ENCODE data around the gene ACTR3C.
"Not testable (repeated sequence)": the region's sequence is repeated elsewhere in the genome, so short reads cannot be mapped to it uniquely, and the experiment has no call there.

ACTR3C gene

DNA sequence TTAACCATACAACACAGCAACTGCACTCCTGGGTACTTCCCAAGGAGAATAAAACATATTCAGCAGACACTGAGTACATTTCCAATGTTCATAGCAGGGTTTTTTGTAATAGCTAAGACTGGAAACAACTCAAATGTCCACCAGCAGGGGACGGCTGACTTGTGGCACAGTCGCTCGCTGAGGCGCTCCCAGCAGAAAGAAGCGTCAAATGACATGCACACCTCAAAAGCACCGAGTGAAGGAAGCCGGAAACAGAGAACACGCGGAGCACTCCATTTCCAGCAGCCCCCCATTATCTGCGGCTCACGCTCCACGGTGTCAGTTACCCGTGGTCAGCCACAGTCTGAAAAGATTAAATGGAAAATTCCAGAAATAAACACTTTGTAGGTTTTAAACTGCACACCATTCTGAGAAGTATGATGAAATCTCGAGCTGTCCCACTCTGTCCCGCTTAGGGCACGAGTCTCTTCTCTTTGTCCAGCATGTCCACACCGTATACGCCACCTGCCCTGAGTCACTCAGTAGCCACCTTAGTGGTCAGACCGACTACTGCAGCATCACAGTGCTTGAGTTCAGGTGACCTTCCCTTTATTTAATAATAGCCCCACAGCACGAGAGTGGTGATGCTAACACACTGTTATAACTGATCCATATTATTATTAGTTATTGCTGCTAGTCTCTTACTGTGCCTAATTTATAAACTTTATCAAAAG, 56.2 kb downstream of the ACTR3C start:
- in situ Hi-C loops (cut with MboI; ENCODE audit: low pct_unique_long_range_greater_than_20kb, low sequenced_read_pairs, unreplicated experiment); DNase-seq (ENCODE audit: low spot score): not testable (repeated sequence)

DNA sequence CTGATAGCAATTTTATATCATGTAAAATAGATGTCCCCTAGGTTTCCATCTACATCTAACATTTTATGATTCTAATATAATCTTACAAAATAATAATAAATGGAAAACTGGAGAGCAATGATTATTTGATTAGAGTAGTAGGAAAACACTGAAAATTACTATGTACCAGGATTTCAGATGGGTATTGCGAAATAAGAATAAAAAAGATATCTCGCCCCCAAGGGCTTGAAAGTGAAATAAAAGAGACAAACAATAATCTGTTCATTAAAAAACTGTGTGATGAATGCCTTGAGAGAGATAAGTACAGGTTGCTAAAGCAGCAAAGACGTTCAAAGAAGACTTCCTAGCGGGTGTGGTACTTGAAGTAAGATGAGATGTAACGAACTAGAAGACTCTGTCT, 60.7 kb downstream of the ACTR3C start:
- DNase-seq (ENCODE audit: low spot score); in situ Hi-C loops (cut with MboI; ENCODE audit: low pct_unique_long_range_greater_than_20kb, low sequenced_read_pairs, unreplicated experiment): not testable (repeated sequence)

DNA sequence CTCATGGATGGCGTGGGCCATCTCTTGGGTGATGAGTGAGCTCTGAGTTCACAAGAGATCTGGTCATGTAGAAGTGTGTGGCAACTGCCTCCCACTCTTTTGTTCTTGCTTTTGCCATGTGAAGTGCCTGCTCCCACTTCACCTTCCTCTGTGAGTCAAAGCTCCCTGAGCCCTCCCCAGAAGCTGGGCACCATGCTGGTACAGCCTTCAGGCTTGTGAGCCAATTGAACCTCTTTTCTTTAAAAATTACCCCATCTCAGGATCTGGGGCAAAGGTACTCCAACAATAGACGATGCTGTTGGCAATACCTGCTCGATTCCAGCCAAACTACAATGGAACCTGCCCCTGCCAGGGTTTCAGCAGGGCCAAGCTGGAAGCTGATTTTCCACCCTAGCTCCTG, 75.6 kb downstream of the ACTR3C start:
- in situ Hi-C loops (cut with MboI; ENCODE audit: low pct_unique_long_range_greater_than_20kb, low sequenced_read_pairs, unreplicated experiment); DNase-seq (ENCODE audit: low spot score): not testable (repeated sequence)

DNA sequence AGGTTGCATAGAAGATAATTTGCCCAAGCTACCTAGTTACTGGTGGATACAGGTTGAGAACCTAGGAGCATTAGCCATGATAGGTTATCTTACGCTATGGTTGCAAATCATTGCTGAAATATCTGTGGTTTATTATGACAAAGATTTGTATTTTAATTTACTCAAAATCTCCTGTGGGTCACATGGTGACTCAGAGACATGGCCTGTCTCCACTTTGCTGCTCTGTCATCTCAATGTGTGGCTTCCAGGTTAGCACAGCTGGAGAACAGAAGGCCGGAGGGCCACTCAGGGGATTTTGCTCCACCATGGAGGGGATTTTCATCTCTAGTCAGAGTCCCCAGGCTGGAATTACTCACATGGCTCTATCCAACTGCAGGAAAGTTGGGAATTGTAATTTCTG, 78.1 kb downstream of the ACTR3C start:
- not testable (repeated sequence) for DNase-seq (ENCODE audit: low spot score)

DNA sequence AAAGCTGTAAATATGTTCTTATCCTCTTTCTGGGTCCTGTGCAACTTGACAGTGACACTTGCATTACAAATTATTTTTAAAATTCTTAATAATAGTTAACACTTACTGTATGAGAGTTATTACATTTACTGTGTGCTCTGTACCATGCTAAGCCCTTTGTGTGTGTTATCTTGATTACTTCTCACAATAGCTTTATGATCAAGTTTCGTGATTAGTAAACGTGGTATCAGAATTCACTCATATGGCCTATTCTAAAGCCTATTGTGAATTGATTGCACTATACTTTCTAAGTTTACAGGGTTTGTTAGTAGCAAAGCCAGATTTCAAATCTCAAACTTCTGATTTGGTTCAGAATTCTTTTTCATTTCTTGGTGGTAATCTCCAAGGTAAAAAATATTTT, 80.4 kb downstream of the ACTR3C start:
- in situ Hi-C loops (cut with MboI; ENCODE audit: low pct_unique_long_range_greater_than_20kb, low sequenced_read_pairs, unreplicated experiment); DNase-seq (ENCODE audit: low spot score): not testable (repeated sequence)

More for the DNA sequence above, 78.1 kb downstream of the ACTR3C start:
- in situ Hi-C loops (cut with MboI; ENCODE audit: low pct_unique_long_range_greater_than_20kb, low sequenced_read_pairs, unreplicated experiment), result not testable (repeated sequence)

DNA sequence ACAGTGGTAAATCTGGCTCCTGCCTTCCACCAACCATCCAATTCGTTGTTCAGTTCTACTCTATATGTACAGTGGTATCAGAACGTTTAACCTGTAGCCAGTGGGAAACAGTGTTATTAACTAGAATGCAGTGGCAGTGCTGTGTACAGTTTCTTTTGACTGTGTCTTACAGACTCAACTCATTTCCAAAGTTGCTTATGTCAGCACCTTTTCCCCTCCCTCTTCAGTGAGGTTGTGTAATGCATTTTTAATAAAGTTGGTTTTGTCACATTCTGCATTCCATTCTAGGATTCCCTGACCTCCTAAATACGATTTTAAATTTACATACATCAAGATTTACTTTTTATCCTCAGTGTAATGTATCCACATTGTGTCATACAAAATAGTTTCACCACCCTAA, 97.9 kb downstream of the ACTR3C start:
- in situ Hi-C loops (cut with MboI; ENCODE audit: low pct_unique_long_range_greater_than_20kb, low sequenced_read_pairs, unreplicated experiment), result not testable (repeated sequence)

DNA sequence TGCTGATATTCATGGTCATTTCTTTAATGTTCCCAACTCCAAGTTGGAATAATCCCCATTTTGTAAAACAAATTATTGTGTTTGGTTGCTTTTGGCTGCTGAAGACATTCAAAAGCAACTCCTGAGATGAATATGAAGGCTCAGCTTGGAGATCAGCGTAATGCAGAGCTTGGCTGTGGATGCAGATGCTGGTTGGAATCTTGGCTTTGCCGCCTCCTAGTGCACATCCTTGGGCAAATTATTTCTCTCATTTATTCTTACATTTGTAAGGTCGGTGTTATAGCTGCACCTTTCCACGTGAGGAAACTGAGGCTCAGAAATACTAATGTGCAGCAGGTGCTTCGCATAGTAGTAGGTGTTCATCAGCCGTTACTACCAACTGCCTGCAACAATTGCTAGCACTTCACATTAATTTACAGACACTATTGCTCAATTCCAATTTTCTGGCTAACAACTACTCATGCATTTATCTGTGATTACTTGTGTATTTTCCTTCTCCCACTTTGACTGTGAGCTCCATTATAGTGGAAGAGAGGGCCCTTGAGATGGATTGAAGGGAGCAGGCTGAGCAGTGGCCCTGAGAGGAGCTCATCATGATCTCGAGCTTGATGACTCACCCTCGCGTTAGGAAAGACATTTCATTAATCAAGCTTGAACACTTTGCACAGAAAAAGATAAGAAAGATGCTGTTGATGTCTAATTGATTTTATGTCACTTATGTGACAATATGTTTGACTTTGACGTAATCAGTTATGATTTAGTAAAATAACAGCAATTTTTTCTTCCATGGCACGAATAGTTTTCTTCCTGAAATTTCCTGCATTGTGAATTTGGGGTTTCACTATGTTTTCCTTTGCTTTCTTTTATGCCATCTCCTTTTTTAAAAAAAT, 101.0 kb downstream of the ACTR3C start:
- in situ Hi-C loops (cut with MboI; ENCODE audit: low pct_unique_long_range_greater_than_20kb, low sequenced_read_pairs, unreplicated experiment); DNase-seq (ENCODE audit: low spot score): not testable (repeated sequence)

More for the DNA sequence above, 97.9 kb downstream of the ACTR3C start:
- not testable (repeated sequence) for DNase-seq (ENCODE audit: low spot score)

DNA sequence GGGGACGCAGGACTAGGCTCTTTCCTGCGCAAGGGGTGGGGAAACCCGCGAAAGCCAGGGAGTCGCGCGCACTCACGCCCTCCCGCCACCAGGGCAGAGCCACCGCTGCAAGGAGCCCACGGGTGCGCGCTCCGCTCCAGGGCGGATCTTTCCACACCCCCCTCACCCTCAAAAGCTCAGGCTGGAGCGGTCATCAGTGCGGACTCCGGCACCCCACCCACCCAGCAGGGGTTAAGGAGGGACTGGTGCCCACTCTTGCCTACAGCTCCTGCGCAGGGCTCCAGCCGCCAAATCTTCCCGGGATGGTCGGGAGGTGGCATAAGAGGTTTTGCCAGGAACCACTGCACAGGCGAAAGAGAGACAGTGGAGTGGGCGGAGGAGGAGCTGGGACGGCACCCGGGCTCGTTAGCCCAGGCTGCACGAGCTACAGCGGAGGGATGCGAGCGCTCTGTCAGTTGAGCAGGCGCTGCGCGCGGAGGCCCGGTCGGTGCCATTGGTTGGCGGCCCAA, 102.6 kb downstream of the ACTR3C start:
- in situ Hi-C loops (cut with MboI; ENCODE audit: low pct_unique_long_range_greater_than_20kb, low sequenced_read_pairs, unreplicated experiment); DNase-seq (ENCODE audit: low spot score): not testable (repeated sequence)

DNA sequence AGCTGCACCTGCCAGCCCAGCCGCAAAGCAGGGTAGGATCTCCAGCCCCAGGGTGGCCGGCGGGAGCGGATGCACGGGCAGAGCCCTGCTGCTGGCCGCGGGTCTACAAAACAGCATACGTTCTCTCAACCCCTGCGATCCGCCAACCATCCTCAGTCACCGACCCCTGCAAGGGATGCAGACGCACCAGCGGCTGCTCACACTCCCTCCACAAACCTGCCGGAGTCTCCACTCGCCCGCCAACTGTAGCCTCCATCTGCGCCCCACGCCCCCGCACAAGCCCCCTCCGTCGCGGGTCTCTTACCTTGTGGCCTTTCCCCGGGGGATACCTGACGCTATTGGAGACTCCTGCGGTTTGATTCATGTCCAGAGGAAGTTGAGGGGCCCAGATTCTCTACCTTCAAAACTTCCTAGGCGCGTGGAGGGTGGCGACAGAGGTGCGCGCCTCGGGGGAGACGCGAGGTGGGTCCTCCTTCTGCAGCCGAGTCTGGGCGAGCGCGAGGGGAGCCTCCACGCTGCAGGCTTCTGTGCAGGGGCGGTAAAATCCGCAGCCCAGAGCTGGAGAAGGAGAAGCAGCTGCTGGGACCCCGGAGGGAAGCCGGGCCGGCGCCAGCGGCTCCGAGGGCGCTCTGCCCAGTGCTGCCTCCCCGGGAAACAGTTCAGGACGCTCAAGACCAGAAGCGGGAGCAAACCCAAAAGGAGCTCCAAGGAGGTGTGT, 103.2 kb downstream of the ACTR3C start:
- DNase-seq (ENCODE audit: low spot score); in situ Hi-C loops (cut with MboI; ENCODE audit: low pct_unique_long_range_greater_than_20kb, low sequenced_read_pairs, unreplicated experiment): not testable (repeated sequence)

DNA sequence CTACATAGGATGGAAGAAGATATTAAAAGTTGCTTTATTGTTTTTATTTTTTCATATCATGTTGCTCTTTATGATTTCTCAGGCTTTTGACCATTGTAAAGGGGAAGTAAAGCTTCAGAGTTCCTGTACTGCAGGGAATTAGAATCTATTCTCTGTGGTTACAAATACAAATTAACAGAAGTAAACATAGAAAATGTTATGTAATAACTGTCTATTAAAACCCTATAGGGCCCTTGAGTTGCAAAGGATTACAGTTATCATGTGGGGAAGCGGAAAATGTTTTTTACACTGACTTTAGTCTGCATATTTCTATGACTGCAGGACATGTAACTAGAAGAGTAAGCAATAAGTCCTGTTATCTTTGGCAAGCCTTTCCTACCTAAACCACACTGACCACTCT, 116.5 kb downstream of the ACTR3C start:
- DNase-seq (ENCODE audit: low spot score); in situ Hi-C loops (cut with MboI; ENCODE audit: low pct_unique_long_range_greater_than_20kb, low sequenced_read_pairs, unreplicated experiment): not testable (repeated sequence)

DNA sequence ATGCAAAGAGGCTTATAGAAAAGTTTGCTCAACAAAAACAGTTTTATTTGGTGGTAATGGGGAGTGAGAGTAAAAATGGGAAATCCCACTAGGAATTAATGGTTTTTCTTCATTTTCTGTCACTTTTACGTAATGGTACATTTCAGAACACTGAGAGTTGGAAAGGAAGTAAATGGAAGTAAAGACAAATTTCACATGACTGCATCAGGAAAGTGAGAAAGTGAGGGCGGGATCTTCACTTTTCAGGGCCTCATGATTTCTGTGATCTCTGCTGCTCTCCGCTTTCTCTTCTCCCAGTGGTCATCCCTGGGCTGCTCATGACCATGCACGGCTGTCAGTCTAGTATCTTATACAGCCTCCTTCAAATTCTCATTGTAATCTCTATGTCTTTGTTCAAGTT, 117.5 kb downstream of the ACTR3C start:
- in situ Hi-C loops (cut with MboI; ENCODE audit: low pct_unique_long_range_greater_than_20kb, low sequenced_read_pairs, unreplicated experiment); DNase-seq (ENCODE audit: low spot score): not testable (repeated sequence)

DNA sequence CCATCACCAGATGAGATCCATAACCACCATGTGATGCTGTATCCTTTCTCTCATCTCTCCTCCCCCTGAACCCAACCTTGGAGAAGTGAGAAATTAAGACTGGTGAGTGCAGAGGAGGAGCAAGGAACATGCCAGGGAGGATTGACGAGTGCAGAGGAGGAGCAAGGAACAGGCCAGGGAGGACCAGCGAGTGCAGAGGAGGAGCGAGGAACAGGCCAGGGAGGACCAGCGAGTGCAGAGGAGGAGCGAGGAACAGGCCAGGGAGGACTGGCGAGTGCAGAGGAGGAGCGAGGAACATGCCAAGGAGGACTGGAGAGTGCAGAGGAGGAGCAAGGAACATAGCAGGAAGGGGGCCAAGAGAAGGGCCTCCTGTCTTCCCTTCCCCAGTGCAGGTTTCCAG, 118.8 kb downstream of the ACTR3C start:
- in situ Hi-C loops (cut with MboI; ENCODE audit: low pct_unique_long_range_greater_than_20kb, low sequenced_read_pairs, unreplicated experiment); DNase-seq (ENCODE audit: low spot score): not testable (repeated sequence)

DNA sequence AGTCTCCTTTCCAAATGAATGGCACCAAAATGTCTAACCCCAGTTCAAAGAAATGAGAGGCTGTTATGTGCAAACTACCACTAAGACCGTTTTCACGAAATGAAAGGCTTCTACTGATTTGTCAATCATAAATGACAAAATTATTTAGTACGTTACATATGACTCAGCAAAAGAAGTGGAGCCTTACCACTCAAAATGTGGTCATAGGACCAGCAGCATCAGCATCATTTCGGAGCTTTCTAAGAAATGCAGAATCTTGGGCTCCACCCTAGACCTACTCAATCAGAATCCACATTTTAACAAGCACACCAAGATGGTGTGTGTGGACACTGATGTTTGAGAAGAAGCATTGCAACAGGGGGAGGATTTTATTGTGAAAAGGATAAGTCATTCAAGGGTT, 120.5 kb downstream of the ACTR3C start:
- DNase-seq (ENCODE audit: low spot score); in situ Hi-C loops (cut with MboI; ENCODE audit: low pct_unique_long_range_greater_than_20kb, low sequenced_read_pairs, unreplicated experiment): not testable (repeated sequence)

Measured in GM13977 (cell line).